ENCODE measurements around the gene TMEM129.

DNA sequence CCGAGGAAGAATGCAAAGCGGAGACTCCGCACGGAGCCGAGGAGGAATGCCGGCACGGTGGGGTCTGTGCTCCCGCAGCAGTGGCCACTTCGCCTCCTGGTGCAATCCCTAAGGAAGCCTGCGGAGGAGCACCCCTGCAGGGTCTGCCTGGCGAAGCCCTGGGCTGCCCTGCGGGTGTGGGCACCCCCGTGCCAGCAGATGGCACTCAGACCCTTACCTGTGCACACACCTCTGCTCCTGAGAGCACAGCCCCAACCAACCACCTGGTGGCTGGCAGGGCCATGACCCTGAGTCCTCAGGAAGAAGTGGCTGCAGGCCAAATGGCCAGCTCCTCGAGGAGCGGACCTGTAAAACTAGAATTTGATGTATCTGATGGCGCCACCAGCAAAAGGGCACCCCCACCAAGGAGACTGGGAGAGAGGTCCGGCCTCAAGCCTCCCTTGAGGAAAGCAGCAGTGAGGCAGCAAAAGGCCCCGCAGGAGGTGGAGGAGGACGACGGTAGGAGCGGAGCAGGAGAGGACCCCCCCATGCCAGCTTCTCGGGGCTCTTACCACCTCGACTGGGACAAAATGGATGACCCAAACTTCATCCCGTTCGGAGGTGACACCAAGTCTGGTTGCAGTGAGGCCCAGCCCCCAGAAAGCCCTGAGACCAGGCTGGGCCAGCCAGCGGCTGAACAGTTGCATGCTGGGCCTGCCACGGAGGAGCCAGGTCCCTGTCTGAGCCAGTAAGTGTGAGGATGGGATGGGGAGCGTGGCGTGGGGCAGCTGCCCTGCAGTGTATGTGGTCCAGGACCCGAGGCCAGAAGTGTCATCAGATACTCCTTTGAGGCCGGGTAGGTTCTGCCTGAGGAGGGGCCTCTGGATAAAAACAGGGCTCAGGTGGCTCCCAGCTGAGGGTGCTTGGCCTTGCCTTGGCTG is 7.2 kb upstream of the TMEM129 start:
- TF ChIP-seq, protein P1, sequence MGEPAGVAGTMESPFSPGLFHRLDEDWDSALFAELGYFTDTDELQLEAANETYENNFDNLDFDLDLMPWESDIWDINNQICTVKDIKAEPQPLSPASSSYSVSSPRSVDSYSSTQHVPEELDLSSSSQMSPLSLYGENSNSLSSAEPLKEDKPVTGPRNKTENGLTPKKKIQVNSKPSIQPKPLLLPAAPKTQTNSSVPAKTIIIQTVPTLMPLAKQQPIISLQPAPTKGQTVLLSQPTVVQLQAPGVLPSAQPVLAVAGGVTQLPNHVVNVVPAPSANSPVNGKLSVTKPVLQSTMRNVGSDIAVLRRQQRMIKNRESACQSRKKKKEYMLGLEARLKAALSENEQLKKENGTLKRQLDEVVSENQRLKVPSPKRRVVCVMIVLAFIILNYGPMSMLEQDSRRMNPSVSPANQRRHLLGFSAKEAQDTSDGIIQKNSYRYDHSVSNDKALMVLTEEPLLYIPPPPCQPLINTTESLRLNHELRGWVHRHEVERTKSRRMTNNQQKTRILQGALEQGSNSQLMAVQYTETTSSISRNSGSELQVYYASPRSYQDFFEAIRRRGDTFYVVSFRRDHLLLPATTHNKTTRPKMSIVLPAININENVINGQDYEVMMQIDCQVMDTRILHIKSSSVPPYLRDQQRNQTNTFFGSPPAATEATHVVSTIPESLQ (CRISPR knock-in tag; IDR thresholded peaks at IDR 0.05) = no peak
- TF ChIP-seq, protein P2, sequence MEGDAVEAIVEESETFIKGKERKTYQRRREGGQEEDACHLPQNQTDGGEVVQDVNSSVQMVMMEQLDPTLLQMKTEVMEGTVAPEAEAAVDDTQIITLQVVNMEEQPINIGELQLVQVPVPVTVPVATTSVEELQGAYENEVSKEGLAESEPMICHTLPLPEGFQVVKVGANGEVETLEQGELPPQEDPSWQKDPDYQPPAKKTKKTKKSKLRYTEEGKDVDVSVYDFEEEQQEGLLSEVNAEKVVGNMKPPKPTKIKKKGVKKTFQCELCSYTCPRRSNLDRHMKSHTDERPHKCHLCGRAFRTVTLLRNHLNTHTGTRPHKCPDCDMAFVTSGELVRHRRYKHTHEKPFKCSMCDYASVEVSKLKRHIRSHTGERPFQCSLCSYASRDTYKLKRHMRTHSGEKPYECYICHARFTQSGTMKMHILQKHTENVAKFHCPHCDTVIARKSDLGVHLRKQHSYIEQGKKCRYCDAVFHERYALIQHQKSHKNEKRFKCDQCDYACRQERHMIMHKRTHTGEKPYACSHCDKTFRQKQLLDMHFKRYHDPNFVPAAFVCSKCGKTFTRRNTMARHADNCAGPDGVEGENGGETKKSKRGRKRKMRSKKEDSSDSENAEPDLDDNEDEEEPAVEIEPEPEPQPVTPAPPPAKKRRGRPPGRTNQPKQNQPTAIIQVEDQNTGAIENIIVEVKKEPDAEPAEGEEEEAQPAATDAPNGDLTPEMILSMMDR (IDR thresholded peaks at IDR 0.05) = no peak; the same call in 1 of the 2 replicates
- TF ChIP-seq, protein P3, sequence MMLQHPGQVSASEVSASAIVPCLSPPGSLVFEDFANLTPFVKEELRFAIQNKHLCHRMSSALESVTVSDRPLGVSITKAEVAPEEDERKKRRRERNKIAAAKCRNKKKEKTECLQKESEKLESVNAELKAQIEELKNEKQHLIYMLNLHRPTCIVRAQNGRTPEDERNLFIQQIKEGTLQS (CRISPR knock-in tag; conservative IDR thresholded peaks at IDR 0.05) = no peak
- TF ChIP-seq, protein P4, sequence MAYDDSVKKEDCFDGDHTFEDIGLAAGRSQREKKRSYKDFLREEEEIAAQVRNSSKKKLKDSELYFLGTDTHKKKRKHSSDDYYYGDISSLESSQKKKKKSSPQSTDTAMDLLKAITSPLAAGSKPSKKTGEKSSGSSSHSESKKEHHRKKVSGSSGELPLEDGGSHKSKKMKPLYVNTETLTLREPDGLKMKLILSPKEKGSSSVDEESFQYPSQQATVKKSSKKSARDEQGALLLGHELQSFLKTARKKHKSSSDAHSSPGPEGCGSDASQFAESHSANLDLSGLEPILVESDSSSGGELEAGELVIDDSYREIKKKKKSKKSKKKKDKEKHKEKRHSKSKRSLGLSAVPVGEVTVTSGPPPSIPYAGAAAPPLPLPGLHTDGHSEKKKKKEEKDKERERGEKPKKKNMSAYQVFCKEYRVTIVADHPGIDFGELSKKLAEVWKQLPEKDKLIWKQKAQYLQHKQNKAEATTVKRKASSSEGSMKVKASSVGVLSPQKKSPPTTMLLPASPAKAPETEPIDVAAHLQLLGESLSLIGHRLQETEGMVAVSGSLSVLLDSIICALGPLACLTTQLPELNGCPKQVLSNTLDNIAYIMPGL (CRISPR knock-in tag; IDR thresholded peaks at IDR 0.05) = no peak
- TF ChIP-seq GTF2I (CRISPR knock-in tag; conservative IDR thresholded peaks at IDR 0.05) = no peak
- no peak for TF ChIP-seq SP1 (CRISPR knock-in tag; conservative IDR thresholded peaks at IDR 0.05)
- no peak for TF ChIP-seq JUN (CRISPR knock-in tag; IDR thresholded peaks at IDR 0.05)
- TF ChIP-seq TP53 (CRISPR knock-in tag; IDR thresholded peaks at IDR 0.05) = no peak
- TF ChIP-seq FOXK1 (CRISPR knock-in tag; IDR thresholded peaks at IDR 0.05) = no peak
- TF ChIP-seq, protein P5, sequence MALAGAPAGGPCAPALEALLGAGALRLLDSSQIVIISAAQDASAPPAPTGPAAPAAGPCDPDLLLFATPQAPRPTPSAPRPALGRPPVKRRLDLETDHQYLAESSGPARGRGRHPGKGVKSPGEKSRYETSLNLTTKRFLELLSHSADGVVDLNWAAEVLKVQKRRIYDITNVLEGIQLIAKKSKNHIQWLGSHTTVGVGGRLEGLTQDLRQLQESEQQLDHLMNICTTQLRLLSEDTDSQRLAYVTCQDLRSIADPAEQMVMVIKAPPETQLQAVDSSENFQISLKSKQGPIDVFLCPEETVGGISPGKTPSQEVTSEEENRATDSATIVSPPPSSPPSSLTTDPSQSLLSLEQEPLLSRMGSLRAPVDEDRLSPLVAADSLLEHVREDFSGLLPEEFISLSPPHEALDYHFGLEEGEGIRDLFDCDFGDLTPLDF (CRISPR knock-in tag; IDR thresholded peaks at IDR 0.05) = no peak
- no peak for TF ChIP-seq FOXP1 (CRISPR knock-in tag; IDR thresholded peaks at IDR 0.05; ENCODE audit: borderline replicate concordance)
- TF ChIP-seq, protein P6, sequence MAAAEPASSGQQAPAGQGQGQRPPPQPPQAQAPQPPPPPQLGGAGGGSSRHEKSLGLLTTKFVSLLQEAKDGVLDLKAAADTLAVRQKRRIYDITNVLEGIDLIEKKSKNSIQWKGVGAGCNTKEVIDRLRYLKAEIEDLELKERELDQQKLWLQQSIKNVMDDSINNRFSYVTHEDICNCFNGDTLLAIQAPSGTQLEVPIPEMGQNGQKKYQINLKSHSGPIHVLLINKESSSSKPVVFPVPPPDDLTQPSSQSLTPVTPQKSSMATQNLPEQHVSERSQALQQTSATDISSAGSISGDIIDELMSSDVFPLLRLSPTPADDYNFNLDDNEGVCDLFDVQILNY (CRISPR knock-in tag; IDR thresholded peaks at IDR 0.05) = no peak
